Rectal smooth muscle tissue (tissue), 1 donor: Measurements from ENCODE around the gene SLC17A8.

ENCODE experiments used
- H3K27ac ChIP-seq: one replicate; pipeline ENCODE4 v1.7.0; 2013; ENCODE audit warnings: low read depth, low read length, inconsistent platforms
- H3K27me3 ChIP-seq: one replicate; pipeline ENCODE4 v1.7.0; 2013; ENCODE audit warnings: low read length; ENCODE audit not compliant: control insufficient read depth, insufficient read depth
- H3K36me3 ChIP-seq: one replicate; pipeline ENCODE4 v1.7.0; 2013; ENCODE audit warnings: low read length; ENCODE audit not compliant: control insufficient read depth, insufficient read depth
- H3K4me1 ChIP-seq: one replicate; pipeline ENCODE4 v1.7.0; 2013; ENCODE audit warnings: low read length; ENCODE audit not compliant: control insufficient read depth, insufficient read depth
- H3K4me3 ChIP-seq: one replicate; pipeline ENCODE4 v1.7.0; 2013; ENCODE audit warnings: low read length
- H3K9ac ChIP-seq: one replicate; pipeline ENCODE4 v1.7.0; 2013; ENCODE audit warnings: low read length

The SLC17A8 gene

GRCh38 chr12:100375038-100375735 lies 18.3 kb downstream of the SLC17A8 start:
- no peak overlapping the region for H3K9ac ChIP-seq
- peaks cover 5% of the 10 kb centered on the region for H3K4me1 ChIP-seq
- no peaks in the 10 kb centered on the region for H3K27me3 ChIP-seq
- H3K4me3 ChIP-seq: peak overlapping the region; percentile 4
- H3K36me3 ChIP-seq: no peaks in the 10 kb centered on the region
- no peak overlapping the region for H3K27ac ChIP-seq

DNA sequence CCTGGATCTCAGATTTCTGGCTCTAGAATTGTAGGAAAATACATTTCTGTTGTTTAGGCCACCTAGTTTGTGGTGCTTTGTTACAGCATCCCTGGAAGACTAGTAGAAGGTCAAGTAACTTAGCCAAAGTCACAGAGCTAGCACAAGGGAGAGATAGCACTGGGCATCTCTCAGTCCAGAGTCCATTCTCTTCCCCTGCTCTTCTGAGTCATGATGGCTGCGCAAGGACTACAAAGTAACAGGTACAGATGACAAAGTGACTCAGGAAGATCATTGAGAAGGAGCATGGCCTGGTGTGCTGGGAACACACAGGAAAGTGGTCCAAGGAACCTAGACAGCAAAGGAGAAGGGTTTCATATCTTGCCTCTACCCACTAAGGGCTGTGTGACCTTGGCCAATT lies 19.3 kb downstream of the SLC17A8 start:
- Histone ChIP-seq H3K9ac (no peak overlapping the region), H3K27ac (no peak overlapping the region), H3K27me3 (no peaks in the 10 kb centered on the region), H3K4me1 (peaks cover 5% of the 10 kb centered on the region), H3K36me3 (no peaks in the 10 kb centered on the region), H3K4me3 (no peak overlapping the region)

DNA sequence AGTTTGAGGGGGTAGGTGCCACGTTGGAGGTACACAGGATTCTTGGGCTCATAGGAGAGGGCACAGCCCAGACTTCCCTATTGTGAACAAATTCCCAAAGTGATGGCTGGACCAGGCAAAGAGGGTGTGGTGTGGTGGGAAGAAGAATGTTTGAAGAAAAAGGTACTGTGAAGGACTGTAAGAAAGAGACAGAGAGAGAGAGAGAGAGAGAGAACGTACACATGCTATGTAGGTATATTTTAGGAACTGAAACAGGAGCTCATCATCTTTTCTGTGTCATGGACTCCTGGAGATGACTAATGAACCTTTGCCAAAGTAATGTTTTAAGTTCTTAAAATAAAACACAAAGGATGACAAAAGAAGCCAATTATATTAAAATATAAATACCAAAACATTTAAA lies 24.5 kb downstream of the SLC17A8 start:
- no peaks in the 10 kb centered on the region for H3K27me3 ChIP-seq
- no peaks in the 10 kb centered on the region for H3K36me3 ChIP-seq
- H3K4me1 ChIP-seq: no peaks in the 10 kb centered on the region
- no peak overlapping the region for H3K27ac ChIP-seq
- H3K4me3 ChIP-seq: no peak overlapping the region
- no peak overlapping the region for H3K9ac ChIP-seq

GRCh38 chr12:100382338-100382737 lies 25.5 kb downstream of the SLC17A8 start:
- no peak overlapping the region for H3K27ac ChIP-seq

DNA sequence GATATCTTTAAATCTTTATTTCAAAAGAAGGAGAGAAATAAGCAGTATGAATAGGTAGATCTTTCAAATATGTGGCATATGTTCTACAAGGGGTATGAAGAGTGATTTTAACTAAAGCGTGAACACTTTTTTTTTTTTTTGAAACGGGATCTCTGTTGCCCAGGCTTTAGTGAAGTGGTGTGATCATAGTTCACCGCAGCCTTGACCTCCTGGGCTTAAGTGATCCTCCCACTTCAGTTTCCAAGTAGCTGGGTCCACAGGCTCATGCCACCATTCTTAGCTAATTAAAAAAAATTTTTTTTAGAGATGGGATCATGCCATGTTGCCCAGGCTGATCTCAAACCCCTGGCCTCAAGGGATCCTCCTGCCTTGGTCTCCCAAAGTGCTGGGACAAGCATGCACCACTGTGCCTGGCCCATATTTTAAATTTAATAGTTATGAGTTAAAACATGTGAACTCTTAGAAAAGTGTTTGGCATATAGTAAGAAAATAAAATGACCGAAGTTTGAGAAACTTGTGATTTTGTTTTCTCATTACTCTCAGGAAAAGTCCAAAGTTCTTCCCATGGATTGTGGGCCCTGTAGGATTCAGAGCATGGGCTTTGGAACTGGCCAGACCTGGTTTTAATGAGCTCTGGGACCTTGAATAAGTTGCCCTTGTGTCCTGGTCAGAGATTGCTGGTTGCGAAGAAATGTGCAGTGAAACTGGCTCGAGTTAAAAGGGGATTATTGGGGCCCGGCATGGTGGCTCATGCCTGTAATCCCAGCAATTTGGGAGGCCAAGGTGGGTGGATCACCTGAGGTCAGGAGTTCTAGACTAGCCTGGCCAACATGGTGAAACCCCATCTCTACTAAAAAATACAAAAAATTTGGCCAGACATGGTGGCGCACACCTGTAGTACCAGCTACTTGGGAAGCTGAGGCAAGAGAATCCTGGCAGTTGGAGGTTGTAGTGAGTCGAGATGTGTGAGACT lies 27.0 kb downstream of the SLC17A8 start:
- Histone ChIP-seq H3K36me3 (no peaks in the 10 kb centered on the region), H3K9ac (no peak overlapping the region), H3K27me3 (no peaks in the 10 kb centered on the region), H3K4me1 (no peaks in the 10 kb centered on the region), H3K27ac (no peak overlapping the region), H3K4me3 (no peak overlapping the region)

More at GRCh38 chr12:100382338-100382737, 25.5 kb downstream of the SLC17A8 start:
- no peaks in the 10 kb centered on the region for H3K36me3 ChIP-seq
- H3K27me3 ChIP-seq: no peaks in the 10 kb centered on the region
- H3K9ac ChIP-seq: no peak overlapping the region
- no peaks in the 10 kb centered on the region for H3K4me1 ChIP-seq
- no peak overlapping the region for H3K4me3 ChIP-seq

- H3K36me3 ChIP-seq: no peaks in the 10 kb centered on the region
- no peaks in the 10 kb centered on the region for H3K27me3 ChIP-seq
- H3K4me3 ChIP-seq: no peak overlapping the region
- H3K27ac ChIP-seq: no peak overlapping the region
- no peaks in the 10 kb centered on the region for H3K4me1 ChIP-seq
- H3K9ac ChIP-seq: no peak overlapping the region
These were observed 27.7 kb downstream of the SLC17A8 start for GRCh38 chr12:100384559-100384935.

DNA sequence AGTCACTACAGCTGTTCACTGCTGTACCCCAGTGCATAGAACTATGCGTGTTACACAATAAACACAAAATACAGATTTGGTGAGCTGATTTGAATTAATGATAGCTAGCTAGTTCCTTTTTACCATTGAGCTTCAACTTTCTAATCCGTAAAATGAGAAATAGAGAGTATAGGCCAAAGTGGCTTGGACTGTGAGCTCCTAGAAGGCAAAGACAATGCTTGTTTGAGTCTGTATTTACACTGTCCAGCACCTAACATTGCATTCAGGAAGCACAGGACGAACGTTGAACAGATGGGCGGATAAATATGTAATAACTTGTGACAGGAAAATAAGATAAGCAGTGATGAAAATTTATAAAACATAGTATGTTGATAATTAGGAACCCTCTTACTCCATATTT lies 31.5 kb downstream of the SLC17A8 start:
- Histone ChIP-seq H3K36me3 (no peaks in the 10 kb centered on the region), H3K9ac (no peak overlapping the region), H3K27ac (no peak overlapping the region), H3K27me3 (no peaks in the 10 kb centered on the region), H3K4me3 (no peak overlapping the region), H3K4me1 (no peaks in the 10 kb centered on the region)

DNA sequence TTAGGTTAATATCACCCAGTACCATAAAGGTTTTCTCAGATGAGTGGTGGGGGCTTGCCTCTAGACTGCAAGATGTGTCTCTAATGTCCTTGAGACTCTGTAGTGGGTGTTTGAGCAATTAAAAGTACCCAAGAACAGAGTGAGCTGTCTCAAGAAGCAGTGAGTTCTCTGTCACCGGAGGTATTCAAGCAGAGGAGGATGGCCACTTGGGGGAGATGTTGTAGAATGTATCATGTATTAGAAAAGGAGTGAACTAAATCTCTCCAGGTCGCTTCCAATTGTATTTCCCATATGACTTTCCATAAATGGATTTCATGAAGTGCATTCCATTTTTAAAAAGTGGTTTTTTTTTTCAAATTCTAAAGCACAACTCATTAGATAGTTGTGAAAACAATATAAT lies 35.0 kb downstream of the SLC17A8 start:
- Histone ChIP-seq H3K9ac (no peak overlapping the region), H3K27ac (no peak overlapping the region), H3K36me3 (no peaks in the 10 kb centered on the region), H3K4me1 (no peaks in the 10 kb centered on the region), H3K4me3 (no peak overlapping the region), H3K27me3 (no peaks in the 10 kb centered on the region)

GRCh38 chr12:100393200-100393599 lies 36.3 kb downstream of the SLC17A8 start:
- no peak overlapping the region for H3K27ac ChIP-seq
- no peak overlapping the region for H3K9ac ChIP-seq
- no peaks in the 10 kb centered on the region for H3K27me3 ChIP-seq
- H3K4me3 ChIP-seq: no peak overlapping the region
- H3K36me3 ChIP-seq: no peaks in the 10 kb centered on the region
- no peaks in the 10 kb centered on the region for H3K4me1 ChIP-seq

DNA sequence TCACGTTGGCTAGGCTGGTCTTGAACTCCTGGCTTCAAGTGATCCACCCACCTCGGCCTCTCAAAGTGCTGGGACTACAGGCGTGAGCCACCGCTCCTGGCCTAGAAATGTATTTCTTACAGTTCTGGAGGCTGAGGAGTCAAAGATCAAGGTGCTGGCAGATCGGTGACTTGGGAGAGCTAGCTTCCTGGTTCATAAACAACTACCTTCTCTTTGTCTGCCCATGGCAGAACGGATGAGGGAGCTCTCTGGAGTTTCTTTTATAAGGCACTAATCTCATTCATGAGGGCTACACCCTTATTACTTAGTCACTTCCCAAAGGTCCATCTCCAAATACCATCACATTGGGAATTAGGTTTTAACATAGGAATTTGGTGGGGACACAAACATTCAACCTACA lies 38.9 kb downstream of the SLC17A8 start:
- Histone ChIP-seq H3K4me1 (no peaks in the 10 kb centered on the region), H3K36me3 (no peaks in the 10 kb centered on the region), H3K27ac (no peak overlapping the region), H3K9ac (no peak overlapping the region), H3K4me3 (no peak overlapping the region), H3K27me3 (no peaks in the 10 kb centered on the region)

- H3K4me3 ChIP-seq: no peak overlapping the region
- no peaks in the 10 kb centered on the region for H3K36me3 ChIP-seq
- no peak overlapping the region for H3K27ac ChIP-seq
- no peaks in the 10 kb centered on the region for H3K27me3 ChIP-seq
- H3K9ac ChIP-seq: no peak overlapping the region
- H3K4me1 ChIP-seq: no peaks in the 10 kb centered on the region
These were observed 41.4 kb downstream of the SLC17A8 start for GRCh38 chr12:100398307-100398706.

- Histone ChIP-seq H3K9ac (no peak overlapping the region), H3K27me3 (no peaks in the 10 kb centered on the region), H3K36me3 (no peaks in the 10 kb centered on the region)
These were observed 42.2 kb downstream of the SLC17A8 start for GRCh38 chr12:100399095-100399494.

More at GRCh38 chr12:100399095-100399494, 42.2 kb downstream of the SLC17A8 start:
- Histone ChIP-seq H3K4me3 (no peak overlapping the region), H3K4me1 (no peaks in the 10 kb centered on the region), H3K27ac (no peak overlapping the region)
